Endothelial cell of hepatic sinusoid (primary cell): ENCODE results near the gene OIP5.
"Not testable (repeated sequence)": the region's sequence is repeated elsewhere in the genome, so short reads cannot be mapped to it uniquely, and the experiment has no call there.

Source experiments
- in situ Hi-C: cut with HindIII; loops from 2 replicates; pipeline ENCODE4 v1.10.0; 2017; ENCODE audit warnings: low sequenced_read_pairs

Gene OIP5

DNA sequence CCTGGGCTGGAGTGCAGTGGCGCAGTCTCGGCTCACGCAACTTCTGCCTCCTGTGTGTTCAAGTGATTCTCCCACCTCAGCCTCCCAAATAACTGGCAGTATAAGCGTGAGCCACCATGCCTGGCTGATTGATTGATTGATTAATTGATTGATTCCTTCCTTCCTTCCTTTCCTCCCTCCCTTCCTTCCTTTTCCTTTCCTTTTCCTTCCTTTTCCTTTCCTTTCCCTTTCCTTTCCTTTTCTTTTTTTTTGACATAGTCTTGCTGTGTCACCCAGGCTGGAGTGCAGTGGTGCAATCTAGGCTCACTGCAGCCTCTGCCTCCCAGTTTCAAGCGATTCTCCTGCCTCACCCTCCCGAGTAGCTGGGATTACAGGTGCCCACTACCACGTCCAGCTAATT is 71.5 kb downstream of the OIP5 start:
- in situ Hi-C loops: not testable (repeated sequence)

DNA sequence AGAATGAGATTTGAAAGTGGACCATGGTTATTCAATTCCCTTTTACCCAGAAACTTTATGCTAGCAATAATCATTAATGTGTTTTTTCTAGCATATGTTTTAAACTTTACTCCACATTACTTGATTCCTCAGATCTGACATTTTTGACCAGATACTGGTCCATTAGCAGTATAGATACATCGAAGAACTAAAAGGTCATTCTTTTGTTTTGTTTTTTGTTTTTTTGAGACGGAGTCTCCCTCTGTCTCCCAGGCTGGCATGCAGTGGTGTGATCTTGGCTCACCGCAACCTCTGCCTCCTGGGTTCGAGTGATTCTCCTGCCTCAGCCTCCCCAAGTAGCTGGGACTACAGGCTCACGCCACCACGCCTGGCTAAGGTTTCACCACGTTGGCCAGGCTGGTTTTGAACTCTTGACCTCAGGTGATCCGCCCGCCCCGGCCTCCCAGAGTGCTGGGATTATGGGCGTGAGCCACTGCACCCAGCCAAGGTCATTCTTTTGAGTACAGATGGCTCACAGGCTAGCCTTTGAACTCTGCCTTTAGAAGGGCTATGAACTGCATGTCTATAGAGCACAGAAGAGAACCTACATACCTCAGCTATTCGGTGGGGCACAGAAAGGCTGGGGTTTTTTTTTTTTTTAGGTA is 72.7 kb downstream of the OIP5 start:
- in situ Hi-C loops: no loop called here
